Panc1 (cell line): Measurements from ENCODE around the gene SLC29A1. TPM values are rescaled to one million over a fixed set of nuclear protein-coding genes. Genes with fewer than 3 reads are reported as not detected.

Experiments
- ATAC-seq: fragments of 200-7000 bp; cut with Tn5 transposase; 2 replicates; pipeline ENCODE4 v1.9.1; 2020; ENCODE audit warnings: mild to moderate bottlenecking, moderate library complexity
- BruUV-seq: library from RNA; stranded (reverse); fragments of 400-500 nt; replicated peaks from 2 replicates; lab custom pipeline; 2021; lab: Mats Ljungman, UMichigan
- CTCF ChIA-PET: fragments of 300-600 bp; sonication (Branson Sonifier 250); formaldehyde crosslinking; loops from one replicate; lab custom pipeline; 2022; ENCODE audit warnings: antibody characterized with exemption; lab: Charles Lee
- POLR2A ChIA-PET: fragments of 300-600 bp; sonication (Branson Sonifier 250); formaldehyde crosslinking; loops from one replicate; lab custom pipeline; 2022; ENCODE audit warnings: antibody characterized with exemption; lab: Charles Lee
- DNase-seq: peaks from one replicate; pipeline ENCODE4 v3.0.0-alpha.2; 2010; ENCODE audit warnings: low read depth, low spot score
- H3K27ac ChIP-seq: 2 replicates; pipeline ENCODE4 v1.5.1; 2011; ENCODE audit warnings: mild to moderate bottlenecking, low read length, inconsistent platforms
- H3K27me3 ChIP-seq: fragments of 200-500 bp; sonication (Bioruptor generic); 2 replicates; pipeline ENCODE4 v1.6.0; 2014; ENCODE audit warnings: low read length, inconsistent platforms; ENCODE audit not compliant: control insufficient read depth, insufficient read depth
- H3K36me3 ChIP-seq: fragments of 200-500 bp; sonication (Bioruptor generic); 2 replicates; pipeline ENCODE4 v1.5.1; 2014; ENCODE audit warnings: inconsistent platforms, mild to moderate bottlenecking, low read length, moderate library complexity; ENCODE audit not compliant: control insufficient read depth, insufficient read depth
- H3K4me1 ChIP-seq: 2 replicates; pipeline ENCODE4 v1.5.1; 2011; ENCODE audit warnings: inconsistent platforms, mild to moderate bottlenecking, low read length, moderate library complexity; ENCODE audit not compliant: control insufficient read depth, insufficient read depth
- H3K4me3 ChIP-seq, 2 experiments: 2 replicates each; pipeline ENCODE4 v1.5.1; 2011 to 2012; ENCODE audit warnings: low read depth in 2 of 2, low read length in 2 of 2, mild to moderate bottlenecking in 2 of 2, inconsistent platforms in 1 of 2, moderate library complexity in 1 of 2
- H3K9me3 ChIP-seq: fragments of 200-500 bp; sonication (Bioruptor generic); 2 replicates; pipeline ENCODE4 v1.5.1; 2014; ENCODE audit warnings: low read depth, mild to moderate bottlenecking, inconsistent platforms, low read length, moderate library complexity; ENCODE audit not compliant: control insufficient read depth, insufficient read depth
- CTCF ChIP-seq: fragments of 450-650 bp; IDR thresholded peaks from 2 replicates; pipeline ENCODE4 v1.5.1; 2017; ENCODE audit warnings: mild to moderate bottlenecking
- POLR2AphosphoS5 ChIP-seq: IDR thresholded peaks from 2 replicates; pipeline ENCODE4 v1.6.1; 2012; ENCODE audit warnings: mild to moderate bottlenecking, low read depth, low read length, moderate library complexity
- SIN3A ChIP-seq: IDR thresholded peaks from 2 replicates; pipeline ENCODE4 v1.6.1; 2012; ENCODE audit warnings: low read depth, mild to moderate bottlenecking, low read length, moderate library complexity, borderline replicate concordance; ENCODE audit not compliant: insufficient read depth
- TCF7L2 ChIP-seq: IDR thresholded peaks from 2 replicates; pipeline ENCODE4 v1.6.1; 2011; ENCODE audit warnings: mild to moderate bottlenecking, low read depth, low read length, inconsistent platforms
- in situ Hi-C: cut with HindIII; loops from 2 replicates; pipeline ENCODE4 v1.10.0; 2016; ENCODE audit warnings: low sequenced_read_pairs, low pct_unique_long_range_greater_than_20kb
- intact Hi-C: fragments of 100-400 bp; cut with micrococcal nuclease; formaldehyde crosslinking; loops from one replicate; pipeline ENCODE4 v1.10.0; 2022; ENCODE audit not compliant: unreplicated experiment
- total RNA-seq: library from RNA; stranded (reverse); gene quantifications from one replicate; pipeline ENCODE4 v1.2.1, GENCODE V29; 2021; ENCODE audit not compliant: unreplicated experiment
- TF ChIP-seq, protein P1 (sequence below), 2 experiments: IDR thresholded peaks; 2 replicates each; pipeline ENCODE4 v1.6.1; 2011 to 2012; ENCODE audit warnings: low read depth in 2 of 2, control low read depth in 1 of 2, low read length in 1 of 2, mild to moderate bottlenecking in 1 of 2, moderate library complexity in 1 of 2; ENCODE audit not compliant: insufficient read depth in 1 of 2

The SLC29A1 gene
- total RNA-seq, 1 experiment from 2014 or later: 263 TPM

- Histone ChIP-seq H3K9me3 (no peaks in the 10 kb centered on the region), H3K27ac (peak overlapping the region; percentile 100), H3K4me3 (peak overlapping the region; percentile 99 to 100), H3K27me3 (no peaks in the 10 kb centered on the region), H3K36me3 (peaks cover 59% of the 10 kb centered on the region), H3K4me1 (peaks cover 40% of the 10 kb centered on the region)
- TF ChIP-seq TCF7L2: no peak
- no peak for TF ChIP-seq POLR2AphosphoS5
- TF ChIP-seq, protein P1, sequence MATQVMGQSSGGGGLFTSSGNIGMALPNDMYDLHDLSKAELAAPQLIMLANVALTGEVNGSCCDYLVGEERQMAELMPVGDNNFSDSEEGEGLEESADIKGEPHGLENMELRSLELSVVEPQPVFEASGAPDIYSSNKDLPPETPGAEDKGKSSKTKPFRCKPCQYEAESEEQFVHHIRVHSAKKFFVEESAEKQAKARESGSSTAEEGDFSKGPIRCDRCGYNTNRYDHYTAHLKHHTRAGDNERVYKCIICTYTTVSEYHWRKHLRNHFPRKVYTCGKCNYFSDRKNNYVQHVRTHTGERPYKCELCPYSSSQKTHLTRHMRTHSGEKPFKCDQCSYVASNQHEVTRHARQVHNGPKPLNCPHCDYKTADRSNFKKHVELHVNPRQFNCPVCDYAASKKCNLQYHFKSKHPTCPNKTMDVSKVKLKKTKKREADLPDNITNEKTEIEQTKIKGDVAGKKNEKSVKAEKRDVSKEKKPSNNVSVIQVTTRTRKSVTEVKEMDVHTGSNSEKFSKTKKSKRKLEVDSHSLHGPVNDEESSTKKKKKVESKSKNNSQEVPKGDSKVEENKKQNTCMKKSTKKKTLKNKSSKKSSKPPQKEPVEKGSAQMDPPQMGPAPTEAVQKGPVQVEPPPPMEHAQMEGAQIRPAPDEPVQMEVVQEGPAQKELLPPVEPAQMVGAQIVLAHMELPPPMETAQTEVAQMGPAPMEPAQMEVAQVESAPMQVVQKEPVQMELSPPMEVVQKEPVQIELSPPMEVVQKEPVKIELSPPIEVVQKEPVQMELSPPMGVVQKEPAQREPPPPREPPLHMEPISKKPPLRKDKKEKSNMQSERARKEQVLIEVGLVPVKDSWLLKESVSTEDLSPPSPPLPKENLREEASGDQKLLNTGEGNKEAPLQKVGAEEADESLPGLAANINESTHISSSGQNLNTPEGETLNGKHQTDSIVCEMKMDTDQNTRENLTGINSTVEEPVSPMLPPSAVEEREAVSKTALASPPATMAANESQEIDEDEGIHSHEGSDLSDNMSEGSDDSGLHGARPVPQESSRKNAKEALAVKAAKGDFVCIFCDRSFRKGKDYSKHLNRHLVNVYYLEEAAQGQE (IDR thresholded peaks at IDR 0.05; ENCODE audit: insufficient read depth in 1 of 2, low read depth in 2 of 2, low read length in 1 of 2): no peak
- TF ChIP-seq SIN3A: no peak
- TF ChIP-seq CTCF: no peak
- BruUV-seq: no TSS peak
- ChIA-PET POLR2A (interaction anchor here (0.7 kb wide), 1 partner anchor 164 kb away, joined by 5 read pairs; no protein-coding TSS in a partner anchor), CTCF (no interaction called here)
- in situ Hi-C loops (no loop called here), intact Hi-C loops (no loop called here)
- DNase-seq (no peak), ATAC-seq (no peak)
These were observed 25.2 kb downstream of the SLC29A1 start for GRCh38 chr6:44248579-44248978.

DNA sequence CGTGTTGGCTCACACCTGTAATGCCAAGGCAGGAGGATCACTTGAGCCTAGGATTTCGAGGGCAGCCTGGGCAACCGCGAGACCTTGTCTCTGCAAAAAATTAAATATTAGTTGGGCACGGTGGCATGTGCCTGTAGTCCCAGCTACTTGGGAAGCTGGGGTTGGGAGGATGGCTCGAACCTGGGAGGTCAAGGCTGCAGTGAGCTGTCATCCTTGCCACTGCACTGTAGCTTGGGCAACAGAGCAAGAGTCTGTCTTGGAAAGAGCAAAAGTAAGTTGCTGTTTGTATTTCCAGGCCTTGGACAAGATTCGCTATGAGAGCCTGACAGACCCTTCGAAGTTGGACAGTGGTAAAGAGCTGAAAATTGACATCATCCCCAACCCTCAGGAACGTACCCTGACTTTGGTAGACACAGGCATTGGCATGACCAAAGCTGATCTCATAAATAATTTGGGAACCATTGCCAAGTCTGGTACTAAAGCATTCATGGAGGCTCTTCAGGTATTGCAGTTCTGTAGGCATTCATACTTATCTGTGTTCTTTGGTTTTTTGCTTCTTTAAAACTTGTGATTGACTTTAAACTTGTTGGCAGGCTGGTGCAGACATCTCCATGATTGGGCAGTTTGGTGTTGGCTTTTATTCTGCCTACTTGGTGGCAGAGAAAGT lies 25.8 kb downstream of the SLC29A1 start:
- CTCF ChIA-PET: no interaction called here
- H3K36me3 ChIP-seq: peaks cover 63% of the 10 kb centered on the region
- peak overlapping the region; percentile 100 for H3K27ac ChIP-seq
- ATAC-seq: no peak
- peak overlapping the region; percentile 99 to 100 for H3K4me3 ChIP-seq
- no peaks in the 10 kb centered on the region for H3K27me3 ChIP-seq
- no TSS peak for BruUV-seq
- in situ Hi-C loops (no loop called here), intact Hi-C loops (no loop called here)
- H3K4me1 ChIP-seq: peaks cover 45% of the 10 kb centered on the region
- no peaks in the 10 kb centered on the region for H3K9me3 ChIP-seq
- DNase-seq: no peak
- TF ChIP-seq, protein P1 (IDR thresholded peaks at IDR 0.05; ENCODE audit: insufficient read depth in 1 of 2, low read depth in 2 of 2, low read length in 1 of 2): no peak
- no peak for TF ChIP-seq SIN3A
- no peak for TF ChIP-seq CTCF
- peak; percentile 32 for TF ChIP-seq POLR2AphosphoS5
- POLR2A ChIA-PET: interaction anchor here (0.7 kb wide), 1 partner anchor 164 kb away, joined by 5 read pairs; no protein-coding TSS in a partner anchor
